Nephron (organoid): ENCODE data around the gene PPRC1.

ENCODE experiments used
- H3K27ac Mint-ChIP-seq, 3 experiments: 2 replicates each; pipeline ENCODE4 v1.8.0; 2020; ENCODE audit warnings: mixed read lengths in 3 of 3, mild to moderate bottlenecking in 2 of 3, moderate library complexity in 1 of 3
- H3K27me3 Mint-ChIP-seq: 2 replicates; pipeline ENCODE4 v1.8.0; 2021; ENCODE audit warnings: low read depth, mild to moderate bottlenecking, moderate library complexity, mixed read lengths
- H3K36me3 Mint-ChIP-seq: 2 replicates; pipeline ENCODE4 v1.8.0; 2020; ENCODE audit warnings: low read depth, mixed read lengths
- H3K4me1 Mint-ChIP-seq: 2 replicates; pipeline ENCODE4 v1.8.0; 2020; ENCODE audit warnings: mixed read lengths
- H3K4me3 Mint-ChIP-seq, 3 experiments: 2 replicates each; pipeline ENCODE4 v1.8.0; 2020; ENCODE audit warnings: mild to moderate bottlenecking in 3 of 3, mixed read lengths in 3 of 3, moderate library complexity in 2 of 3
- H3K9me3 Mint-ChIP-seq: 2 replicates; pipeline ENCODE4 v1.8.0; 2020; ENCODE audit warnings: mixed read lengths
- TF ChIP-seq, protein P1 (sequence below), 3 experiments: fragments of 200-600 bp; sonication (generic); IDR thresholded peaks; one replicate each; pipeline ENCODE4 v1.5.0; 2021; ENCODE audit warnings: antibody characterized with exemption in 3 of 3; ENCODE audit not compliant: unreplicated experiment in 3 of 3

PPRC1 gene

DNA sequence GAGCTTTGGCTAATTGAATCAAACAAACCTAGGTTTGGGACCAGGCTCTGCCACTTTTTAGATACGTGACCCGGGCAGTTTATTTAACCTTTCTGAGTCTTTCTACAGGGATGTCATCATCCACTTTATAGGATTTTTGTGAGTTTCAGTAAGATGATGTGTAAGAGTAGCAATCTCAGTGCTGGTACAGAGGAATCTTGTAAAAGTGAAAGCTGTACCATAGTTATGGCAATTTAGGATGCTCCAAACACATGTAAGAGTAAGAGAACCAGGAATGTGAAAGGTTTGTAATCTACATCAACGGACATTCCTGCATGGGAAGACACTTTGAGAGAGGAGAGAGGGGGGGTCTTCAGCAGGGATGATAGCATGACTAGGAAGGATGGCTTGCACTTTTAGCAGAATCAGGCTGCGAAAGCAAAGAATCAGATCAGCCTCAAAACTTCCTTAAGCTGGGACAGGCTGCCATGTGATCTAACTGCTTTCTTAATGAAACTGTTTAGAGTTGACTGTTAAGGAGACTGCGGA, 20.3 kb downstream of the PPRC1 start:
- Mint-ChIP-seq H3K4me3 (peak overlapping the region; percentile 94 to 99 (median 97)), H3K27me3 (no peaks in the 10 kb centered on the region), H3K4me1 (peaks cover 20% of the 10 kb centered on the region), H3K27ac (peak overlapping the region; percentile 87 to 92 (median 91)), H3K9me3 (no peaks in the 10 kb centered on the region), H3K36me3 (peaks cover 46% of the 10 kb centered on the region)
- TF ChIP-seq, protein P1, sequence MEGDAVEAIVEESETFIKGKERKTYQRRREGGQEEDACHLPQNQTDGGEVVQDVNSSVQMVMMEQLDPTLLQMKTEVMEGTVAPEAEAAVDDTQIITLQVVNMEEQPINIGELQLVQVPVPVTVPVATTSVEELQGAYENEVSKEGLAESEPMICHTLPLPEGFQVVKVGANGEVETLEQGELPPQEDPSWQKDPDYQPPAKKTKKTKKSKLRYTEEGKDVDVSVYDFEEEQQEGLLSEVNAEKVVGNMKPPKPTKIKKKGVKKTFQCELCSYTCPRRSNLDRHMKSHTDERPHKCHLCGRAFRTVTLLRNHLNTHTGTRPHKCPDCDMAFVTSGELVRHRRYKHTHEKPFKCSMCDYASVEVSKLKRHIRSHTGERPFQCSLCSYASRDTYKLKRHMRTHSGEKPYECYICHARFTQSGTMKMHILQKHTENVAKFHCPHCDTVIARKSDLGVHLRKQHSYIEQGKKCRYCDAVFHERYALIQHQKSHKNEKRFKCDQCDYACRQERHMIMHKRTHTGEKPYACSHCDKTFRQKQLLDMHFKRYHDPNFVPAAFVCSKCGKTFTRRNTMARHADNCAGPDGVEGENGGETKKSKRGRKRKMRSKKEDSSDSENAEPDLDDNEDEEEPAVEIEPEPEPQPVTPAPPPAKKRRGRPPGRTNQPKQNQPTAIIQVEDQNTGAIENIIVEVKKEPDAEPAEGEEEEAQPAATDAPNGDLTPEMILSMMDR (IDR thresholded peaks at IDR 0.05; ENCODE audit: unreplicated experiment in 3 of 3): no peak

DNA sequence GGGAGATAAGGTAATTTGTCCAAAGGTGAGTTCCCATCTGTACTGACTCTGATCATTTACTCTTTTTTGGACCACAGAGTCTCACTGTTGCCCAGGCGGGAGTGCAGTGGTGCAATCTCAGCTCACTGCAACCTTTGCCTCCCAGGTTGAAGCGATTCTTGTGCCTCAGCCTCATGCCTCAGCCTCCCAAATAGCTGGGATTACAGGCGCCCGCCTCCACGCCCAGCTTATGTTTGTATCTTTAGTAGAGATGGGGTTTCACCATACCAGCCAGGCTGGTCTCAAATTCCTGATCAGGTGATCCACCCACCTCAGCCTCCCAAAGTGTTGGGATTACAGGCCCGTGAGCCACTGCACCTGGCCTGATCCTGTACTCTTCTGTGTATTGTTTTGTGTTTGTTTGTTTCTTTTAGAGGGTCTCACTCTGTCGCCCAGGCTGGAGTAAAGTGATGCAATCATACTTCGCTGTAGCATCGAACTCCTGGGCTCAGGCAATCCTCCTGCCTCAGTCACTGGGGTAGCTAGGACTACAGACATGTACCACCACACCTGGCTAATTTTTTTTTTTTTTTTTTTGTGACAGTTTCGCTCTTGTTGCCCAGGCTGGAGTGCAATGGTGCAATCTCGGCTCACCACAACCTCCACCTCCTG, 21.8 kb downstream of the PPRC1 start:
- Mint-ChIP-seq H3K27me3 (no peaks in the 10 kb centered on the region), H3K4me3 (peak overlapping the region; percentile 67 to 72 (median 67)), H3K9me3 (no peaks in the 10 kb centered on the region), H3K36me3 (peaks cover 47% of the 10 kb centered on the region), H3K4me1 (peaks cover 20% of the 10 kb centered on the region), H3K27ac (no peak overlapping the region)
- TF ChIP-seq, protein P1 (IDR thresholded peaks at IDR 0.05; ENCODE audit: unreplicated experiment in 3 of 3): no peak

DNA sequence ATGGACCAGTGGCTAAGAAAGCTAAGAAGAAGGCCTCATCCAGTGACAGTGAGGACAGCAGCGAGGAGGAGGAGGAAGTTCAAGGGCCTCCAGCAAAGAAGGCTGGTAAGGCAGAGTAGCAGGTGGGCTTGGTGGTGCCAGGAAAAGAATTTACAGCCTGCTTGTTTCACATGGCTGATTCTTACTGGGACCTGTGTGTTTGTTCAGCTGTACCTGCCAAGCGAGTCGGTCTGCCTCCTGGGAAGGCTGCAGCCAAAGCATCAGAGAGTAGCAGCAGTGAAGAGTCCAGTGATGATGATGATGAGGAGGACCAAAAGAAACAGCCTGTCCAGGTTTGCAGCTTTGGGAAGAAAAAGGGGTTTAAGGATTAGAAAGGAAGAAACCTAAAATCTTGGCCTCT, 24.4 kb downstream of the PPRC1 start:
- Mint-ChIP-seq H3K27ac (no peak overlapping the region), H3K4me1 (peaks cover 12% of the 10 kb centered on the region), H3K4me3 (no peak overlapping the region), H3K9me3 (no peaks in the 10 kb centered on the region), H3K36me3 (peaks cover 64% of the 10 kb centered on the region), H3K27me3 (no peaks in the 10 kb centered on the region)
- TF ChIP-seq, protein P1 (IDR thresholded peaks at IDR 0.05; ENCODE audit: unreplicated experiment in 3 of 3): no peak

DNA sequence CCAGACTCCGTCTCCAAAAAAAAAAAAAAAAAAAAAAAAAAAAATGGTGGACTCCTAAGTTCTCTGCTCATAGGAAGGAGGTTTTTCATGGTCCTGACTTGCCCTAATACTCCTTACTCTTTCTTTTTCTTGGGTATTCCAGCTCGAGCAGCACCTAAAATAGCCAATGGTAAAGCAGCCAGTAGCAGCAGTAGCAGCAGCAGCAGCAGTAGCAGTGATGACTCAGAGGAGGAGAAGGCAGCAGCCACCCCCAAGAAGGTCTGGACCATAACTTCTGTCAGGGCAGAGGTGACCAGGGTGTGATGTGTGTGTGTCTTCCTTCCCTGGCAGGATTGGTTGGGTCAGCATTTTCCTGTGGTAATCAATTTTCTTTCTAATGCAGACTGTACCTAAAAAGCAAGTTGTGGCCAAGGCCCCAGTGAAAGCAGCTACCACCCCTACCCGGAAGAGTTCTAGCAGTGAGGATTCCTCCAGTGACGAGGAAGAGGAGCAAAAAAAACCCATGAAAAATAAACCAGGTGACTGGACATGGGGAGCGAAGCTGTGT, 26.3 kb downstream of the PPRC1 start:
- Mint-ChIP-seq H3K4me1 (no peaks in the 10 kb centered on the region), H3K36me3 (peaks cover 72% of the 10 kb centered on the region), H3K27me3 (no peaks in the 10 kb centered on the region), H3K9me3 (no peaks in the 10 kb centered on the region), H3K4me3 (no peak overlapping the region), H3K27ac (no peak overlapping the region)
- TF ChIP-seq, protein P1 (IDR thresholded peaks at IDR 0.05; ENCODE audit: unreplicated experiment in 3 of 3): no peak

DNA sequence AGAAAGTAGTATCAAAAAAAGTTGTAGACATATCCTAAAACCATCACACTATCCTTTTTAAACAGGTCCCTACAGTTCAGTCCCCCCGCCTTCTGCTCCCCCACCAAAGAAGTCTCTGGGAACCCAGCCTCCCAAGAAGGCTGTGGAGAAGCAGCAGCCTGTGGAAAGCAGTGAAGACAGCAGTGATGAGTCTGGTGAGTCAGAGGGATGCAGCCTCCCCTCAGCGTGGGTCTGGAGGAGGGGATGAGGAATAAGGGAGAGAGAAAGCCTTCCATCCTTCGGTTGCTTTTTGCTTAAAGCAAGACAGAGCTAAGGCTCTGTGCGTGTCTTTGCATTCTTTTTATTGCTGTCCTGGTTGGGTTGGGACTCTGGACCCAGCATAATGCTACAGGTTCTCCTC, 27.0 kb downstream of the PPRC1 start:
- TF ChIP-seq, protein P1 (IDR thresholded peaks at IDR 0.05; ENCODE audit: unreplicated experiment in 3 of 3): no peak
- no peak overlapping the region for H3K27ac Mint-ChIP-seq
- no peaks in the 10 kb centered on the region for H3K9me3 Mint-ChIP-seq
- H3K27me3 Mint-ChIP-seq: no peaks in the 10 kb centered on the region
- no peaks in the 10 kb centered on the region for H3K4me1 Mint-ChIP-seq
- peaks cover 72% of the 10 kb centered on the region for H3K36me3 Mint-ChIP-seq
- no peak overlapping the region for H3K4me3 Mint-ChIP-seq
